ENCODE data around the gene FAM110A.

The FAM110A gene

DNA sequence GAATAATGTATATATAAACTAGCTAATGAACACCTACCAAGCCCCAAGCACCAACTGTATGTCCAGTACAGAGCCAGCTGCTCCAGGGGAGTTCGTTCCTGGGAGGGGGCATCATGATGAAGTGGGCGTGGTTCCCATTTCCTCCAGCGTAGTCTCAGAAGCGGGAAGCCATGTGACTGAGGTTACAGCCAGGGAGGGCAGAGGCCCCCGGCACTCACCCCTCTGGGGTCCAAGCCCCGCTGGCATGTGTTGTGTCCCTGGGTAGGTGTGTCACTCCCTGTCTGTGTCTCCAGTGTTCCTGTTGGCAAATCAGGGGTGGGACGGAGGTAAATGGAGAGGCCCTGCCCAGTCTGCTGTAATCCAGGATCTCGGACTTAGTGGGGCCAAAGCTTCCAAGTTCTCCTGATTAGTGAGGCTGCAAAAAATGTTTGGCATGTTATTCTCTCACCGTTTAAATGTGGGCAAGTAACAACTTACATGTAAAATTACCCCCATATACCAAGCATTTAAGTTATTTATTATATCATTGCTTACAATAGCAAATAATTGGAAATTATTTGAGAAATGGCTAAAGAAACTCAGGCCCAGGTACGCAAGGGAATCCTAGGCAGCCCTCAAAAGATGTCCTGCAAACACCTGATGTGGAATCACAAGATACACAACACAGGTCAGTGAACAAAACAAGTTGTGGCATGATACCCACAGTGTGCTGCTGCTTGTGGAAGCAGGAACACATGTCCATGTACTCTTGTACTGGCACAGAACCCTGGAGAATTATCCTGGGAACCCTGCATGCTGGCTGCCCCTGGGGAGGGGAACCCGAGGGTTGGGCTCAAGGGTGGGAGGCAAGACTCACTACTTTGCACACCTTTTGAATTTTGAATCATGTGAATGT, 22.2 kb downstream of the FAM110A start:
- Histone ChIP-seq H3K27ac (ENCODE audit: poor library complexity, severe bottlenecking) (peak overlapping the region; percentile 93), H3K9me3 (ENCODE audit: severe bottlenecking) (no peaks in the 10 kb centered on the region), H3K27me3 (ENCODE audit: insufficient read depth, poor library complexity, severe bottlenecking) (no peaks in the 10 kb centered on the region), H3K36me3 (ENCODE audit: low read depth) (no peaks in the 10 kb centered on the region), H3K4me1 (ENCODE audit: insufficient read depth, poor library complexity, severe bottlenecking) (peaks cover 50% of the 10 kb centered on the region), H3K4me3 (ENCODE audit: severe bottlenecking) (no peak overlapping the region)
- no peak for DNase-seq (ENCODE audit: low spot score)
- ATAC-seq (ENCODE audit: low read depth) = peak; percentile 2; the same call in 1 of the 3 replicates
- TF ChIP-seq, protein P1, sequence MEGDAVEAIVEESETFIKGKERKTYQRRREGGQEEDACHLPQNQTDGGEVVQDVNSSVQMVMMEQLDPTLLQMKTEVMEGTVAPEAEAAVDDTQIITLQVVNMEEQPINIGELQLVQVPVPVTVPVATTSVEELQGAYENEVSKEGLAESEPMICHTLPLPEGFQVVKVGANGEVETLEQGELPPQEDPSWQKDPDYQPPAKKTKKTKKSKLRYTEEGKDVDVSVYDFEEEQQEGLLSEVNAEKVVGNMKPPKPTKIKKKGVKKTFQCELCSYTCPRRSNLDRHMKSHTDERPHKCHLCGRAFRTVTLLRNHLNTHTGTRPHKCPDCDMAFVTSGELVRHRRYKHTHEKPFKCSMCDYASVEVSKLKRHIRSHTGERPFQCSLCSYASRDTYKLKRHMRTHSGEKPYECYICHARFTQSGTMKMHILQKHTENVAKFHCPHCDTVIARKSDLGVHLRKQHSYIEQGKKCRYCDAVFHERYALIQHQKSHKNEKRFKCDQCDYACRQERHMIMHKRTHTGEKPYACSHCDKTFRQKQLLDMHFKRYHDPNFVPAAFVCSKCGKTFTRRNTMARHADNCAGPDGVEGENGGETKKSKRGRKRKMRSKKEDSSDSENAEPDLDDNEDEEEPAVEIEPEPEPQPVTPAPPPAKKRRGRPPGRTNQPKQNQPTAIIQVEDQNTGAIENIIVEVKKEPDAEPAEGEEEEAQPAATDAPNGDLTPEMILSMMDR (IDR thresholded peaks at IDR 0.05; ENCODE audit: poor library complexity, severe bottlenecking) = no peak

DNA sequence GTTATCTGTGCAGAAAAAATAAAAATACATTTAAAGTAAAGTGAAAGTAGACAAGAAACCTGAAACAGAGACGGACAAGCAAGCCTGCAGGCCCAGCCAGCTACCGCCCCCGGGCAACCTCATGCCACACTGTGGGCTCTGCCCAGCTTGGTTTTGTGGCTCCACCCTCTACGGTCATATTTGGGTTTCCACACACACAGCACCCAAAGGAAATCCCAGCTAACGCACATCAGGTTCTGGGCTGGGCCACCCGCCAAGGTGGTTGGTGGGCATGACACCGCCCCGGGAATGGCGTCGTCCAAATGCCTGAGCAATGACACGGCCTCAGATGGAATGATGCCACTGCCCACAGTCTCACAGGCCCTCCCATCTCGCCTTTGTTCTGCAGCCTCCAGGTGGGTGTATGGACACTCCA, 22.9 kb downstream of the FAM110A start:
- TF ChIP-seq, protein P1 (IDR thresholded peaks at IDR 0.05; ENCODE audit: poor library complexity, severe bottlenecking) = no peak
- H3K4me1 ChIP-seq (ENCODE audit: insufficient read depth, poor library complexity, severe bottlenecking) = peaks cover 57% of the 10 kb centered on the region
- peak; percentile 86 for ATAC-seq (ENCODE audit: low read depth)
- no peaks in the 10 kb centered on the region for H3K36me3 ChIP-seq (ENCODE audit: low read depth)
- H3K9me3 ChIP-seq (ENCODE audit: severe bottlenecking) = no peaks in the 10 kb centered on the region
- H3K27me3 ChIP-seq (ENCODE audit: insufficient read depth, poor library complexity, severe bottlenecking) = no peaks in the 10 kb centered on the region
- H3K27ac ChIP-seq (ENCODE audit: poor library complexity, severe bottlenecking) = peak overlapping the region; percentile 93
- peak; percentile 99 for DNase-seq (ENCODE audit: low spot score)
- H3K4me3 ChIP-seq (ENCODE audit: severe bottlenecking) = no peak overlapping the region

DNA sequence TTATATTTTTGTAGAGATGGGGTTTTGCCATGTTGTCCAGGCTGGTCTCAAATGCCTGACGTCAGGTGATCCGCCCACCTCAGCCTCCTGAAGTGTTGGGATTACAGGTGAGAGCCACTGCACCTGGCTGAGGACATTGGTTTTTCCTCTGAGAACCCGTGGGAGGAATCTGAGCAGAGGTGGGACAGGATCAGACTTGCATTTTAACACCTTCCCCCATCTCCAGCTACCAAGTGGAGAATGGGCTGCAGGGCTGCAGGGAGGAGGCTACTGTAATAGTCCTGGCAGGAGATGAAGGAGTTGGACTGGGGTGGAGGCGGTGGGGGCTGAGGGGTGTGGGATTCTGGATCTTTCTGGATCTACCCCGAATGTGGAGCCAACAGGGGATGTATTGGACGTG, 24.5 kb downstream of the FAM110A start:
- H3K27ac ChIP-seq (ENCODE audit: poor library complexity, severe bottlenecking) = peak overlapping the region; percentile 93
- H3K36me3 ChIP-seq (ENCODE audit: low read depth) = no peaks in the 10 kb centered on the region
- ATAC-seq (ENCODE audit: low read depth) = peak; percentile 30
- no peaks in the 10 kb centered on the region for H3K27me3 ChIP-seq (ENCODE audit: insufficient read depth, poor library complexity, severe bottlenecking)
- TF ChIP-seq, protein P1 (IDR thresholded peaks at IDR 0.05; ENCODE audit: poor library complexity, severe bottlenecking) = no peak
- peak; percentile 71 for DNase-seq (ENCODE audit: low spot score)
- H3K4me1 ChIP-seq (ENCODE audit: insufficient read depth, poor library complexity, severe bottlenecking) = peaks cover 58% of the 10 kb centered on the region
- no peaks in the 10 kb centered on the region for H3K9me3 ChIP-seq (ENCODE audit: severe bottlenecking)
- H3K4me3 ChIP-seq (ENCODE audit: severe bottlenecking) = no peak overlapping the region

DNA sequence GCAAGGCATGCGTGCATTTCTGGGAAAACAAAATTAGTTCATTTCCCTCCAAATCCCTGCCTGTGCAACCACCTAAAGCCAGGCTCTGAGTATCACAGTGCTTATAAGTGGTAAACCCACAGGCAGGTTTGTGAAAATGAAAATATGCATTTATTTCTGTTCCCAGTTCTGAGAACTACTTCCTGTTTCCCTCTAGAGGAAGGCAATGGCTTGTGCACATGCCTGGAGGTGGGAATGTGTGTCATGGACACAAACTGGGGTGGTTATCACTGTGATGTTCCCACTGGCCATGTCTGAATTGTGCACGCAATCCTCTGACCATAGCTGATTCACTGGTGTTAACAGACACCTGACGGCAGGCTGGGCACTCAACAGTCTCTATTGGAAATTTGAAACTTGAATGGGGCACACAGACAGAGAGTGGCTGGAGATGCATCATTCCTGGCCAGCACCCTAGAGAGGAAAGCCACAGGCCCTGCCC, 26.3 kb downstream of the FAM110A start:
- Histone ChIP-seq H3K4me3 (ENCODE audit: severe bottlenecking) (no peak overlapping the region), H3K9me3 (ENCODE audit: severe bottlenecking) (no peaks in the 10 kb centered on the region), H3K27me3 (ENCODE audit: insufficient read depth, poor library complexity, severe bottlenecking) (no peaks in the 10 kb centered on the region), H3K36me3 (ENCODE audit: low read depth) (no peaks in the 10 kb centered on the region), H3K27ac (ENCODE audit: poor library complexity, severe bottlenecking) (peak overlapping the region; percentile 93), H3K4me1 (ENCODE audit: insufficient read depth, poor library complexity, severe bottlenecking) (peaks cover 54% of the 10 kb centered on the region)
- DNase-seq (ENCODE audit: low spot score) (peak; percentile 58), ATAC-seq (ENCODE audit: low read depth) (peak; percentile 46)
- TF ChIP-seq, protein P1 (IDR thresholded peaks at IDR 0.05; ENCODE audit: poor library complexity, severe bottlenecking) = peak; percentile 29

DNA sequence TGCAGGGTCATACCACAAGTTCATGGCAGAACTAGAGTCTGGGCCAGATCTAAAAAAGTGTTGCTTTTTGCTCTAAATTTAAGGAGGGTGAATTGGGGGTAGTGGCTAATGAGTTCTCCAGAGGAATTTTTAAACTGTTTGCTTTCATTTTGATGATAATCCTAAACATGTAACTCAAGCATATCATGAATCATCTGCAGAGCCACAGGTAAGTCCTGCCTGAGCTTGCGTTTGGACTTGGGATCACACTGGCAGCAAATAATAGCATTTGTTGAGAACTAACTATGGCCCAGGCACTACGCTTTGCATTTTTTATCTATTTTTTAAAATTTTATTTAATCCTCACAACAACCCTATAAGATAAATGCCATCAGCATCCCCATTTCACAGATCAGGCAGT, 27.4 kb downstream of the FAM110A start:
- TF ChIP-seq, protein P1 (IDR thresholded peaks at IDR 0.05; ENCODE audit: poor library complexity, severe bottlenecking) = no peak

More for the DNA sequence above, 27.4 kb downstream of the FAM110A start:
- no peak for ATAC-seq (ENCODE audit: low read depth)
- no peak for DNase-seq (ENCODE audit: low spot score)
- H3K27me3 ChIP-seq (ENCODE audit: insufficient read depth, poor library complexity, severe bottlenecking) = no peaks in the 10 kb centered on the region
- H3K36me3 ChIP-seq (ENCODE audit: low read depth) = no peaks in the 10 kb centered on the region
- no peaks in the 10 kb centered on the region for H3K9me3 ChIP-seq (ENCODE audit: severe bottlenecking)
- no peak overlapping the region for H3K4me3 ChIP-seq (ENCODE audit: severe bottlenecking)
- H3K4me1 ChIP-seq (ENCODE audit: insufficient read depth, poor library complexity, severe bottlenecking) = peaks cover 43% of the 10 kb centered on the region
- peak overlapping the region; percentile 93 for H3K27ac ChIP-seq (ENCODE audit: poor library complexity, severe bottlenecking)
